ENCODE results near the gene C15orf39. TPM values are rescaled to one million over a fixed set of nuclear protein-coding genes. Genes with fewer than 3 reads are reported as not detected.
A peak's percentile ranks its signal among the peaks of the same experiment; 100 is the strongest.

Gene C15orf39
- total and polyA plus RNA-seq, 2 of the 13 experiments (the other 11 are each of a cell fraction or from before 2014, with no cell fraction given) = 6.2 to 13.5 TPM

DNA sequence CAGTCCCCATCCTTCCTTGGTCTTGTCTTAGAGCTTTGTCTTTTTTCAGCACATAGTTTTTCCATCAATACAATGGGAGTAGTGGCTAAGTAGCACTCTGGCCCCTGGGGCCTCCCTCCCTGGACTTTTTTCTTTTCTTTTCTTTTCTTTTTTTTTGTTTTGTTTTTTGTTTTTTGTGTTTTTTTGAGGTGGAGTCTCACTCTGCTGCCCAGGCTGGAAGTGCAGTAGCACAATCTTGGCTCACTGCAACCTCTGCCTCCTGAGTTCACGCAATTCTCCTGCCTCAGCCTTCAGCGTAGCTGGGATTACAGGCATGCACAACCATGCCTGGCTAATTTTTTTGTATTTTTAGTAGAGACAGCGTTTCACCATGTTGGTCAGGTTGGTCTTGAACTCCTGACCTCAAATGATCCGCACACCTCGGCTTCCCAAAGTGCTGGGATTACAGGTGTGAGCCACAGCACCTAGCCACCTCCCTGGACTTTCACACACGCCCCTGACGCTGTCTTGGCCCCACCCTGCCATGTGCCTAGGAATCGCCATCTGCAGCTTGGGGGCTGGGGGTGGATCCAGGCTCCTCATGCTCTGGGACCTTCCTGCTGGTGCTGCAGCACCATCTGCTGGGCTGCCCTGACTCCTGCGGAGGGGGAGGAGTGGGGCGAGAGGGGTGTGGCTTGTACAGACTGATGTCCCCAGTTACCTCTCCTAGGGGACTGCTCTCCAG is 2.8 kb downstream of the C15orf39 start (continued):
- 0 out of 2 replicates have a peak, but pooled peaks have one; percentile 11 for TF ChIP-seq ZNF770 (CRISPR knock-in tag; IDR thresholded peaks at IDR 0.05)
- no peak for TF ChIP-seq PTBP1 (IDR thresholded peaks at IDR 0.05; ENCODE audit: low read depth, low read length, poor library complexity, severe bottlenecking)
- TF ChIP-seq, protein P1, sequence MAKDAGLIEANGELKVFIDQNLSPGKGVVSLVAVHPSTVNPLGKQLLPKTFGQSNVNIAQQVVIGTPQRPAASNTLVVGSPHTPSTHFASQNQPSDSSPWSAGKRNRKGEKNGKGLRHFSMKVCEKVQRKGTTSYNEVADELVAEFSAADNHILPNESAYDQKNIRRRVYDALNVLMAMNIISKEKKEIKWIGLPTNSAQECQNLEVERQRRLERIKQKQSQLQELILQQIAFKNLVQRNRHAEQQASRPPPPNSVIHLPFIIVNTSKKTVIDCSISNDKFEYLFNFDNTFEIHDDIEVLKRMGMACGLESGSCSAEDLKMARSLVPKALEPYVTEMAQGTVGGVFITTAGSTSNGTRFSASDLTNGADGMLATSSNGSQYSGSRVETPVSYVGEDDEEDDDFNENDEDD (CRISPR knock-in tag; IDR thresholded peaks at IDR 0.05; ENCODE audit: borderline replicate concordance) = peak; percentile 73; the same call in 1 of the 2 replicates
- TF ChIP-seq HNF4G (IDR thresholded peaks at IDR 0.05; ENCODE audit: borderline replicate concordance, low read depth, low read length) = peak; percentile 8; the same call in 1 of the 2 replicates
- peak; percentile 43; the same call in 1 of the 2 replicates for TF ChIP-seq HNF4G (CRISPR knock-in tag; IDR thresholded peaks at IDR 0.05; ENCODE audit: borderline replicate concordance, low read depth)
- 0 out of 2 replicates have a peak, but pooled peaks have one; percentile 42 for TF ChIP-seq ZNF329 (CRISPR knock-in tag; IDR thresholded peaks at IDR 0.05; ENCODE audit: low read depth)
- TF ChIP-seq GLI4 (CRISPR knock-in tag; IDR thresholded peaks at IDR 0.05; ENCODE audit: borderline replicate concordance) = no peak
- TF ChIP-seq HOXA5 (CRISPR knock-in tag; IDR thresholded peaks at IDR 0.05) = peak; percentile 64; the same call in 1 of the 2 replicates
- TF ChIP-seq ASH2L (IDR thresholded peaks at IDR 0.05; ENCODE audit: insufficient read length, low read depth, low read length) = no peak
- TF ChIP-seq STAT5B (CRISPR knock-in tag; IDR thresholded peaks at IDR 0.05) = 0 out of 2 replicates have a peak, but pooled peaks have one; percentile 58
- TF ChIP-seq SAP130 (CRISPR knock-in tag; IDR thresholded peaks at IDR 0.05; ENCODE audit: low read depth) = peak; percentile 91
- TF ChIP-seq RXRA (CRISPR knock-in tag; IDR thresholded peaks at IDR 0.05) = peak; percentile 87
- TF ChIP-seq FOXA3 (CRISPR knock-in tag; IDR thresholded peaks at IDR 0.05) = peak; percentile 38; the same call in 1 of the 2 replicates
- no peak for TF ChIP-seq MTF2 (CRISPR knock-in tag; IDR thresholded peaks at IDR 0.05; ENCODE audit: borderline replicate concordance)
- TF ChIP-seq PITX1 (CRISPR knock-in tag; IDR thresholded peaks at IDR 0.05) = peak; percentile 63; the same call in 1 of the 2 replicates
- TF ChIP-seq CTCF (CRISPR knock-in tag; IDR thresholded peaks at IDR 0.05) = peak; percentile 99
- 0 out of 2 replicates have a peak, but pooled peaks have one; percentile 54 for TF ChIP-seq ATF7-NPFF (CRISPR knock-in tag; IDR thresholded peaks at IDR 0.05; ENCODE audit: low read depth)
- TF ChIP-seq ZBTB7B (CRISPR knock-in tag; IDR thresholded peaks at IDR 0.05) = 0 out of 2 replicates have a peak, but pooled peaks have one; percentile 40
- TF ChIP-seq, protein P2, sequence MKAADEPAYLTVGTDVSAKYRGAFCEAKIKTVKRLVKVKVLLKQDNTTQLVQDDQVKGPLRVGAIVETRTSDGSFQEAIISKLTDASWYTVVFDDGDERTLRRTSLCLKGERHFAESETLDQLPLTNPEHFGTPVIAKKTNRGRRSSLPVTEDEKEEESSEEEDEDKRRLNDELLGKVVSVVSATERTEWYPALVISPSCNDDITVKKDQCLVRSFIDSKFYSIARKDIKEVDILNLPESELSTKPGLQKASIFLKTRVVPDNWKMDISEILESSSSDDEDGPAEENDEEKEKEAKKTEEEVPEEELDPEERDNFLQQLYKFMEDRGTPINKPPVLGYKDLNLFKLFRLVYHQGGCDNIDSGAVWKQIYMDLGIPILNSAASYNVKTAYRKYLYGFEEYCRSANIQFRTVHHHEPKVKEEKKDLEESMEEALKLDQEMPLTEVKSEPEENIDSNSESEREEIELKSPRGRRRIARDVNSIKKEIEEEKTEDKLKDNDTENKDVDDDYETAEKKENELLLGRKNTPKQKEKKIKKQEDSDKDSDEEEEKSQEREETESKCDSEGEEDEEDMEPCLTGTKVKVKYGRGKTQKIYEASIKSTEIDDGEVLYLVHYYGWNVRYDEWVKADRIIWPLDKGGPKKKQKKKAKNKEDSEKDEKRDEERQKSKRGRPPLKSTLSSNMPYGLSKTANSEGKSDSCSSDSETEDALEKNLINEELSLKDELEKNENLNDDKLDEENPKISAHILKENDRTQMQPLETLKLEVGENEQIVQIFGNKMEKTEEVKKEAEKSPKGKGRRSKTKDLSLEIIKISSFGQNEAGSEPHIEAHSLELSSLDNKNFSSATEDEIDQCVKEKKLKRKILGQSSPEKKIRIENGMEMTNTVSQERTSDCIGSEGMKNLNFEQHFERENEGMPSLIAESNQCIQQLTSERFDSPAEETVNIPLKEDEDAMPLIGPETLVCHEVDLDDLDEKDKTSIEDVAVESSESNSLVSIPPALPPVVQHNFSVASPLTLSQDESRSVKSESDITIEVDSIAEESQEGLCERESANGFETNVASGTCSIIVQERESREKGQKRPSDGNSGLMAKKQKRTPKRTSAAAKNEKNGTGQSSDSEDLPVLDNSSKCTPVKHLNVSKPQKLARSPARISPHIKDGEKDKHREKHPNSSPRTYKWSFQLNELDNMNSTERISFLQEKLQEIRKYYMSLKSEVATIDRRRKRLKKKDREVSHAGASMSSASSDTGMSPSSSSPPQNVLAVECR (CRISPR knock-in tag; IDR thresholded peaks at IDR 0.05; ENCODE audit: borderline replicate concordance) = peak; percentile 77; the same call in 1 of the 2 replicates
- peak; percentile 80; the same call in 1 of the 2 replicates for TF ChIP-seq ZNF557 (CRISPR knock-in tag; IDR thresholded peaks at IDR 0.05)

Measured in HepG2 (cell line).